ENCODE data around the gene CASS4. TPM values are rescaled to one million over a fixed set of nuclear protein-coding genes. Genes with fewer than 3 reads are reported as not detected.

Gene CASS4
- total RNA-seq, 1 experiment from 2014 or later: 0.64 TPM

GRCh38 chr20:56427797-56428196 is 15.7 kb downstream of the CASS4 start:
- no TSS peak for BruUV-seq (replicated peaks)
- H3K27me3 Mint-ChIP-seq (ENCODE audit: insufficient read depth, unreplicated experiment): no peaks in the 10 kb centered on the region
- H3K36me3 ChIP-seq (ENCODE audit: control insufficient read depth, insufficient read depth, low read length): no peaks in the 10 kb centered on the region
- no peaks in the 10 kb centered on the region for H3K9me3 Mint-ChIP-seq (ENCODE audit: unreplicated experiment)
- H3K9me3 ChIP-seq: no peaks in the 10 kb centered on the region; the same call in 1 of the 2 replicates
- H3K27me3 ChIP-seq (replicated peaks; ENCODE audit: control insufficient read depth, insufficient read depth, low read length): no peaks in the 10 kb centered on the region
- POLR2A ChIA-PET: no interaction called here
- H3K4me3 ChIP-seq (ENCODE audit: low read depth, low read length): no peak overlapping the region
- no peak overlapping the region for H3K27ac Mint-ChIP-seq (ENCODE audit: unreplicated experiment)
- H3K4me1 Mint-ChIP-seq (ENCODE audit: low read depth, unreplicated experiment): peaks cover 25% of the 10 kb centered on the region
- DNase-seq: no peak
- CTCF ChIA-PET: interaction anchor here (1.3 kb wide), 1 partner anchor 36 kb away, joined by 3 read pairs; the partner anchor contains the start of gene AURKA
- TF ChIP-seq, protein P1, sequence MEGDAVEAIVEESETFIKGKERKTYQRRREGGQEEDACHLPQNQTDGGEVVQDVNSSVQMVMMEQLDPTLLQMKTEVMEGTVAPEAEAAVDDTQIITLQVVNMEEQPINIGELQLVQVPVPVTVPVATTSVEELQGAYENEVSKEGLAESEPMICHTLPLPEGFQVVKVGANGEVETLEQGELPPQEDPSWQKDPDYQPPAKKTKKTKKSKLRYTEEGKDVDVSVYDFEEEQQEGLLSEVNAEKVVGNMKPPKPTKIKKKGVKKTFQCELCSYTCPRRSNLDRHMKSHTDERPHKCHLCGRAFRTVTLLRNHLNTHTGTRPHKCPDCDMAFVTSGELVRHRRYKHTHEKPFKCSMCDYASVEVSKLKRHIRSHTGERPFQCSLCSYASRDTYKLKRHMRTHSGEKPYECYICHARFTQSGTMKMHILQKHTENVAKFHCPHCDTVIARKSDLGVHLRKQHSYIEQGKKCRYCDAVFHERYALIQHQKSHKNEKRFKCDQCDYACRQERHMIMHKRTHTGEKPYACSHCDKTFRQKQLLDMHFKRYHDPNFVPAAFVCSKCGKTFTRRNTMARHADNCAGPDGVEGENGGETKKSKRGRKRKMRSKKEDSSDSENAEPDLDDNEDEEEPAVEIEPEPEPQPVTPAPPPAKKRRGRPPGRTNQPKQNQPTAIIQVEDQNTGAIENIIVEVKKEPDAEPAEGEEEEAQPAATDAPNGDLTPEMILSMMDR (IDR thresholded peaks at IDR 0.05; ENCODE audit: insufficient read depth in 1 of 2, low read depth in 1 of 2, low read length in 1 of 2, severe bottlenecking in 1 of 2, unreplicated experiment in 1 of 2): no peak
- H3K4me1 ChIP-seq: peaks cover 12% of the 10 kb centered on the region
- no peaks in the 10 kb centered on the region for H3K36me3 Mint-ChIP-seq (ENCODE audit: insufficient read depth, unreplicated experiment)
- intact Hi-C loops (cut with micrococcal nuclease; ENCODE audit: unreplicated experiment): no loop called here
- no peak overlapping the region for H3K4me3 Mint-ChIP-seq (ENCODE audit: unreplicated experiment)

DNA sequence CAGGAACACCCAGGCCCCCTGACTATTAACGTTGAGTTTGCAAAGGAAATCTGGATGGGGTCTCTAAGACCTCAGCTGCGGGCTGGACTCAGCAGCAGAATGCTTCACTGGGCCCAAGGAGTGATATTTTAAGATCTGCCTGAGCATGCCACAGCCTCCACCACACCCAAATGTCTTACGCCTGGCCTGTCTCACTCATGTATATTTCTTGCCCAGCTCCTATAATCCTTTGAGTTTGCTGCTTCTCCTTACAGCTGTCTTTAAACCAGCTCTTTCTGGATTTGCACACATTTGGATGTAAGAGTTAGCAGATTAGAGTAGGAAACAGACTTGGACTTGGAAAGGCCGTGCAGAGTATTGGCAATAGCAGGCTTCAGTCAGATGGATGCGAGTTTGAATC is 16.4 kb downstream of the CASS4 start:
- ChIA-PET POLR2A (no interaction called here), CTCF (interaction anchor here (1.3 kb wide), 1 partner anchor 37 kb away, joined by 3 read pairs; the partner anchor contains the start of gene AURKA)
- Mint-ChIP-seq H3K27me3 (ENCODE audit: insufficient read depth, unreplicated experiment) (no peaks in the 10 kb centered on the region), H3K4me3 (ENCODE audit: unreplicated experiment) (no peak overlapping the region), H3K4me1 (ENCODE audit: low read depth, unreplicated experiment) (peaks cover 25% of the 10 kb centered on the region), H3K27ac (ENCODE audit: unreplicated experiment) (no peak overlapping the region), H3K36me3 (ENCODE audit: insufficient read depth, unreplicated experiment) (no peaks in the 10 kb centered on the region), H3K9me3 (ENCODE audit: unreplicated experiment) (no peaks in the 10 kb centered on the region)
- Histone ChIP-seq H3K27me3 (replicated peaks; ENCODE audit: control insufficient read depth, insufficient read depth, low read length) (no peaks in the 10 kb centered on the region), H3K36me3 (ENCODE audit: control insufficient read depth, insufficient read depth, low read length) (no peaks in the 10 kb centered on the region), H3K4me3 (ENCODE audit: low read depth, low read length) (no peak overlapping the region), H3K9me3 (no peaks in the 10 kb centered on the region; the same call in 1 of the 2 replicates), H3K4me1 (peaks cover 11% of the 10 kb centered on the region)
- BruUV-seq (replicated peaks): no TSS peak
- intact Hi-C loops (cut with micrococcal nuclease; ENCODE audit: unreplicated experiment): no loop called here
- TF ChIP-seq, protein P1 (IDR thresholded peaks at IDR 0.05; ENCODE audit: insufficient read depth in 1 of 2, low read depth in 1 of 2, low read length in 1 of 2, severe bottlenecking in 1 of 2, unreplicated experiment in 1 of 2): no peak
- no peak for DNase-seq

DNA sequence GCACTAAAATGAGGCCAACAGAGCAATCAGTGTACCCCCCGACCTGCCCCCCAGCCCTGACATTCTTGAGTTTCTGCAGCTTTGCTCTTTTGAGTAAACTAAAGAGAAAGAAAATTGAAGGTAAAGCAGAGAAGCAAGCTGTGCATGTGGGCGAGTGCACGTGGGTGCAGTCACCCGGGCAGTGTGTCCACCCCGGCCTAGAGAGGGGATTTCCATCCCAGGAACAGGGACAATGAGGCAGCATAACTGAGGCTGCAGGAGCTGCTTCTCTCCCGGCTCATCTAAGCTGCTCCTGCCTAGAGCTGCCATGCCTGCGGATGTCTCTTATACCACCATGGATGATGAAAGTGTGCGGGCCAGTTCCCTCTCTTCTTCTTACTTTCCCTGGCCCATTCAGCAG is 16.8 kb downstream of the CASS4 start:
- H3K4me3 Mint-ChIP-seq (ENCODE audit: unreplicated experiment): no peak overlapping the region
- BruUV-seq (replicated peaks): no TSS peak
- no peaks in the 10 kb centered on the region for H3K9me3 Mint-ChIP-seq (ENCODE audit: unreplicated experiment)
- no peak overlapping the region for H3K4me3 ChIP-seq (ENCODE audit: low read depth, low read length)
- ChIA-PET CTCF (interaction anchor here (1.3 kb wide), 1 partner anchor 37 kb away, joined by 3 read pairs; the partner anchor contains the start of gene AURKA), POLR2A (no interaction called here)
- peaks cover 25% of the 10 kb centered on the region for H3K4me1 Mint-ChIP-seq (ENCODE audit: low read depth, unreplicated experiment)
- TF ChIP-seq, protein P1 (IDR thresholded peaks at IDR 0.05; ENCODE audit: insufficient read depth in 1 of 2, low read depth in 1 of 2, low read length in 1 of 2, severe bottlenecking in 1 of 2, unreplicated experiment in 1 of 2): no peak
- no peaks in the 10 kb centered on the region for H3K36me3 Mint-ChIP-seq (ENCODE audit: insufficient read depth, unreplicated experiment)
- no peaks in the 10 kb centered on the region for H3K27me3 Mint-ChIP-seq (ENCODE audit: insufficient read depth, unreplicated experiment)
- no peaks in the 10 kb centered on the region for H3K27me3 ChIP-seq (replicated peaks; ENCODE audit: control insufficient read depth, insufficient read depth, low read length)
- no peaks in the 10 kb centered on the region; the same call in 1 of the 2 replicates for H3K9me3 ChIP-seq
- intact Hi-C loops (cut with micrococcal nuclease; ENCODE audit: unreplicated experiment): no loop called here
- no peak overlapping the region for H3K27ac Mint-ChIP-seq (ENCODE audit: unreplicated experiment)
- H3K36me3 ChIP-seq (ENCODE audit: control insufficient read depth, insufficient read depth, low read length): no peaks in the 10 kb centered on the region
- DNase-seq: no peak
- H3K4me1 ChIP-seq: peaks cover 11% of the 10 kb centered on the region
